Fibroblast of the aortic adventitia (primary cell): ENCODE results near the gene GMPS. TPM values are rescaled to one million over a fixed set of nuclear protein-coding genes. Genes with fewer than 3 reads are reported as not detected.
A peak's percentile ranks its signal among the peaks of the same experiment; 100 is the strongest.

Source experiments
- DNase-seq: peaks from one replicate; pipeline ENCODE4 v3.0.0-alpha.2; 2010; ENCODE audit warnings: low read depth
- H3K4me3 ChIP-seq: 2 replicates; pipeline ENCODE4 v1.5.1; 2011; ENCODE audit warnings: low read depth, mild to moderate bottlenecking, control low read depth, low read length, moderate library complexity
- CTCF ChIP-seq: IDR thresholded peaks from 2 replicates; pipeline ENCODE4 v1.5.1; 2011; ENCODE audit warnings: mild to moderate bottlenecking, low read length, control low read depth, inconsistent platforms; ENCODE audit not compliant: insufficient read depth
- total RNA-seq: library from RNA; depleted of rRNA; stranded (reverse); fragments of >200 nt; gene quantifications from 2 replicates; pipeline ENCODE4 v1.2.3, GENCODE V29; 2012; ENCODE audit warnings: low replicate concordance

GMPS gene
- total RNA-seq, 1 donor: 87.5 TPM

GRCh38 chr3:155912090-155912489, 41.6 kb downstream of the GMPS start:
- H3K4me3 ChIP-seq: no peak overlapping the region
- no peak for TF ChIP-seq CTCF
- no peak for DNase-seq

- DNase-seq: peak; percentile 48
- no peak for TF ChIP-seq CTCF
- no peak overlapping the region for H3K4me3 ChIP-seq
These were observed 42.2 kb downstream of the GMPS start for GRCh38 chr3:155912579-155913190.

- TF ChIP-seq CTCF: no peak
- no peak overlapping the region for H3K4me3 ChIP-seq
- DNase-seq: peak; percentile 6
These were observed 47.3 kb downstream of the GMPS start for GRCh38 chr3:155917781-155918180.

GRCh38 chr3:155919728-155920127, 49.3 kb downstream of the GMPS start:
- TF ChIP-seq CTCF: no peak
- H3K4me3 ChIP-seq: no peak overlapping the region
- no peak for DNase-seq

GRCh38 chr3:155921486-155921885, 51.0 kb downstream of the GMPS start:
- TF ChIP-seq CTCF: no peak
- H3K4me3 ChIP-seq: no peak overlapping the region
- no peak for DNase-seq

- peak; percentile 63 for DNase-seq
- H3K4me3 ChIP-seq: no peak overlapping the region
- TF ChIP-seq CTCF: peak; percentile 33
These were observed 63.8 kb downstream of the GMPS start for GRCh38 chr3:155934230-155934629.

- DNase-seq: no peak
- no peak for TF ChIP-seq CTCF
- H3K4me3 ChIP-seq: no peak overlapping the region
These were observed 68.0 kb downstream of the GMPS start for GRCh38 chr3:155938409-155938808.
